ENCODE results near the gene ACAT2.
"Not testable (repeated sequence)": the region's sequence is repeated elsewhere in the genome, so short reads cannot be mapped to it uniquely, and the experiment has no call there.

ACAT2 gene

DNA sequence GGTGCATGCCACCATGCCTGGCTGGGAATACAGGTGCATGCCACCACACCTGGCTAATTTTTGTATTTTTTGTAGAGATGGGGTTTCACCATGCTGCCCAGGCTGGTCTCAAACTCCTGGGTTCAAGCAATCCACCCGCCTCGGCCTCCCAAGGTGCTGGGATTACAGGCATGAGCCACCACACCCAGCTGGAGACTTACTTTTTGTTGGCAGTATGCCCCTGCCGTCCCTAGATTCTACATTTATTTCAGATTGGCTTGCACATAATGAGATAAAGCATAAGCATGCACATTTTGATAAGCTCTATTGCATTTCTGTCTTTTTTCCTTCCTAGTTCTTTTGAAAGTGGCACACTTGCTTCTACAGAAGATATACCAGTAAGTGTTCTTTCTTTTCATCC lies 54.9 kb downstream of the ACAT2 start:
- DNase-seq, result not testable (repeated sequence)

DNA sequence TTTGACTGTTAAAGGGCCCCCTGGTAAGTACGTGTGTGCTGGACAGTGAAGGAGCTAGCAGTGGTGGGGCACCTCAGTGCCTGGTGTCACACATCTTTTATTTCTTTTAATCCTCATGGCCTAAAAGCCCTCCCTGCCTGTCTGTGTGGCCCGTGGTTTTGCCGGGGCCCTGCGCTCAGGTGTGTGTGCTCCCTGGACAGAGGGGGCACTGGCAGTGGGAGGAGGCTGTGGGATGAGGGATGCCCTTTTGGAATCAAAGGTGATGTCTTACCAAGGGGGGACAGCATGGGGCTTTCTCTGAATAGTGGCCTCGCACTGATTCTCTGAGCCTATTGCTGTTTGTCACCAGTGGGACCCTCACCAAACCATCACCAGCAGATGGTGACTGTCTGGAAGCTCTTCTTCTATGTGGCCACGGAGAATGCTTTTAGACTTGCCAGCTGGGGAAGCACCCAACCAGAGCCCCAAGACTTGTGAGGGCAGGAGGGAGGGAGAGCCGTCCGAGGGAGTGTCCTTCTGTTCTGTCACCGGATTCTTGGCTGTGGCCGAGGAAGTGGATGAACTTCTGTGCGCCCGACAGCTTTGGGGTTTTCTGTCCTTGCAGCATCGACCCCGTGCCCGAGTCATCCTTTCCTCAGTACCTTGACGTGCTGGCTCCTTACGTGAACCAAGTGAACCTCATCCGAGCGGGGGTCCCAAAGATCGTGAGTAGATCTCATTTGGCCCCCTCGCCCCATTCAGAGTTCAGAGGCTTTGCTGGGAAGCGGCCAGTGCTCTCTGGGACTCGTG lies 56.3 kb downstream of the ACAT2 start:
- DNase-seq, result no peak

DNA sequence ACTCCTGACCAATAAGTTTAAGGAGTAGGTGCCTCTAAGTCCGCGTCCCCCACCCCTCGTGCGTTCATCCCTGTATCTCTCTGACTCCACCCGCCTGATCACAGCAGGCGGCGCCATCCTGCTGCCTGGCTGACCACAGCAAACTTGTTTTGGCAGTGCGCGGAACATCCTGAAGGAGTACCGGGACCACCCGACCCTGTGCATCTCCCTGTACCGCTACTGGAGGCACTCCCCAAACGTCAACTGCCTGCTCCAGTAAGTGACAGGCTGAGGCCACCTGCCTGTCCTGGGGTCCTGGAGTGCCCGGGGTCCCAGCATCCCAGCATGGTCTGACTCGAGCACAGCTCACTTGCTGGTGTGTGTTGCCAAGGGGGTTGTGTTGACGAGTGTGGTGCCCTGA lies 57.3 kb downstream of the ACAT2 start:
- DNase-seq, result no peak

DNA sequence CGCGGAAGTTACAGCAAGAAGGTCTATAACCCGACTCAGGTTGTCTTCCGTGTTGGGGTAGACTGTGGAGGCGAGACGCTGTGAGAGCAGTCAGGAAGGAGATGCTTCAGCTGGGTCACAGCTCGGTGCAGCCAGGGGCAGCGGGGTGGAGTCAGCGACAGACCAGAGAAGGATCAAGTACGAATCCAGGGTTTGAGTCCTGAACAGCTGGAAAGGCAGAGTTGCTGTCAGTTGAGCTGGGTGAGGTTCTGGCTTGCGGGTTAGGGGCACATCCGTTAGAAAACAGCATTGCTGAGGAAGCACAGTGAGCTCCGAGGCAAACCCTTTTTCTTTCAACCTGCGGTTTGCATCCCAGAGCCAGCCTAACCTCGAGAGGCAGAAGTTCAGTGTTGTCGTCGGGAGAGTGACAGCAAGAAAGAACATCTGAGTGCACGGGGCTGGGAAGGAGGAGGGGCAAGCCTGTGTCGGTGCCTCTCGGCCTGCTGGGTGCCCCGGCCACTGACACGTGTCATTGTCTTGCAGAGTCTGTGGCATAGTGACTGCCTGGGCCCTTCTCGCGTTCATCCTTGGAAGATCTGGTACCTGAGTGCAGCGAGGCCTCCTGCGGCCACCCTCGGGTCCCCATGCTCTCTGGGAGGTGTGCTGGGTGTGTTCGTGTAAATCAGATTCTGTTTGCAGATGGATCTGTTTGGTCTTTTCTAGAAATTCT lies 58.2 kb downstream of the ACAT2 start:
- peak; percentile 70 for DNase-seq

DNA sequence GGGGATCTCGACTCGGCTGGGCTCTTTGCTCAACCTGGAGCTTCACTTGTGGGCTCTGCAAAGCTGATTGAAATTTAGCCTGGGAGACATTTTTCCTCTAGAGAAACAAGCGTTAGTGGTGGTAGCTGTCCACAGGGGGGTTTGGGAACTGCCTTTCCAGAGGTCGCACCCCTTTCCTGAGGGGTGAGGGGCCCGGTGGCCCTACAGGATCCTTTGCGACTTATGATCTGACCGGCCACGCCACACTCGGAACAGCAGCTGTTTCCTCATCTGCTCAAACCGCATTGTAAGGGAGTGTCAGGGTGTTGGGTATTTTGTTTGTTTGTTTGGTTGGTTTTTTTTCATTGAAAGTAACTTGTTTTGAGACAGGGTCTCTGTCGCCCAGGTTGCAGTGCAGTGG lies 59.3 kb downstream of the ACAT2 start:
- no peak for DNase-seq

DNA sequence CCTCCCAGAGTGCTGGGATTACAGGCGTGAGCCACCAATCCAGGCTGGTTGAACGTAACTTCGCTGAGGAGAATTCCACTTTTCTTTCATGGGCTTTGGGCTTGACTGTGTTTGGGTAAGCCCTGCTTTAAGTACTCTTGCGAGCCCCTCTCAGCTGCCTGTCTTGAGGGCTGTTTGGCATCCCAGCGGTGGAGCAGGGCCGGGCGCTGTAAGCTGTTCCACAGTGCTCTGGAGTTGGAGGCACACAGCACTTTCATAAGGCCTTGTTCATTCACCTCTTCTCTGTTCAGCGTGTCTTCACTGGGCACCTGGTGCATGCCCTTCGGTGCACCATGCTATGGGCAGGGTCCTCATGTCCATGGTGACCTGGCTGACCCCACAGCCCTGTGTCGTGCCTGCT lies 59.9 kb downstream of the ACAT2 start:
- no peak for DNase-seq

DNA sequence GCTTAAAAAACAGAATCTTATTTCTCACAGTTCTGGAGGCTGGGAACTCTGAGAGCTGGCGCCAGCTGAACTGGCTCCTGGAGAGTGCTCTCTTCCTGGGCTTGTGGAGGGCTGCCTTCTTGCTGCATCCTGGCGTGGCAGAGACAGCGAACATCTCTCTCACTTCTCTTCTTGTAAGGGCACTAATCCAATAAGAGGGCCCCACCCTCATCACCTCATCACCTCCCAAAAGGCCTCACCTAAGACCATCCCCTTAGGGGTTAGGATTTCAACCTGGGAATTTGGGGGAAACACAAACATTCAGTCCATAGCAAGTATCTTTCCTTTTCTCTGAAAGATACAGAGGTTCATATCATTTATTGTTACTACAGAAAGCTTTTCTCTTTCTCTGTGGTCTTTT lies 62.1 kb downstream of the ACAT2 start:
- DNase-seq, result no peak

DNA sequence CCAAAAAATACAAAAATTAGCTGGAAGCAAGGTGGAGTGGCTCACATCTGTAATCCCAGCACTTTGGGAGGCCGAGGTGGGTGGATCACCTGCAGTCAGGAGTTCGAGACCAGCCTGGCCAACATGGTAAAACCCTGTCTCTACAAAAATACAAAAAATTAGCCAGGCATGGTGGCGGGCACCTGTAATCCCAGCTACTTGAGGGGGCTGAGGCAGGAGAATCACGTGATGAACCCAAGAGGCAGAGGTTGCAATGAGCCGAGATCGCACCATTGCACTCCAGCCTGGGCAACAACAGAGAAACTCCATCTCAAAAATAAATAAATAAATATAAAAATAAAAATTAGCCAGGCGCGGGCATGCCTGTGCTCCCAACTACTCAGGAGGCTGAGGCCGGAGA lies 62.8 kb downstream of the ACAT2 start:
- DNase-seq, result not testable (repeated sequence)

DNA sequence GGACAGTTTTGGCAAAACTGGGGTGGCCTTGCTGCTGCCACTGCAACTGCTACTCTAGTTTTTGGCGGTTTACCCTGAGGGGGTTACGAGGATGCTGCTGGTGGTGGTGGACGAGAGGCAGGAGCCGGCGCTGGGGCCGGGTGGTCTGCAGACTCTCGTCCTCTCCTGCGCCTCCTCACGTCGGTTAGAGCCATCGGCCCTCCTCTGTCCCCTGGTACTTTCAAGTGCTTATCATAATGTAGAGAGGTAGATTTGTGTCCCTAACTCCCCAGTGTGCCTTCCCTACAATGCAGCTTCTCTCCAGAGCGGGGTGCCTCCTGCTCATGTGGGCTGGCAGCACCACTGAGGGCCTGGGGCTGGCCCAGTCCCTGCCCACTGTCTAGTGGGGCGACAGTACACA lies 64.2 kb downstream of the ACAT2 start:
- DNase-seq, result no peak

DNA sequence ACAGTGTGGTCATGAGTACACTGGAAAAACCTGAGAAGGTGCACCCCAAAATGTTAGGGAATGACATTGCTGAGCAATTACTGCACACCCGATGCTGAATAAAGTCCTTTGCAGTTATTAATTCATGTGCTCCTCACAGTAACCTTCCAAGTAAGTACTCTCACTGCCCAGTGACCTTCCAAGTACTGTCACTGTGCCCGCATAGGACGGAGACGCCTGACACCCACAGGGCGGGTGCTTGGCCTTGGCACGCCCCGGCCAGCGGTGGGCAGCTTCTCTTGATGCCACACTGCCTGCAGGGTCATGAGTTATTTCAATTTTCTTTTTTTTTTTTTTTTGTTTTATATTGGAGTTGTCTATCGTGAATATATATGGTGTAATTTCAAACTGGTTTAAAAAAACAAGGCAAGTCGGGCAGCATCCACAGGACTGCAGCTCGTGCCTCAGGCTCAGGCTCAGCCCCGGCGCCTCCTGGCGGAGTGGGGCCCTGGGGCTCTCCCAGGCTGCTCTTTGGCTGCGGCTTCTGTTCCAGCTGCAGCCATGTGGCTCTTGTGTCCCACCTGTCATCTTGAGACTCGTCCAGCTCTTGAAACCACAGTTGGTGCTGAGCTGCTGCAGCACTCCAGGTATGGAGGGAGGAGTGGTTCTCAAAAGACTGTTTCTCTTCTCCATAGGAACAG lies 65.3 kb downstream of the ACAT2 start:
- DNase-seq, result no peak

DNA sequence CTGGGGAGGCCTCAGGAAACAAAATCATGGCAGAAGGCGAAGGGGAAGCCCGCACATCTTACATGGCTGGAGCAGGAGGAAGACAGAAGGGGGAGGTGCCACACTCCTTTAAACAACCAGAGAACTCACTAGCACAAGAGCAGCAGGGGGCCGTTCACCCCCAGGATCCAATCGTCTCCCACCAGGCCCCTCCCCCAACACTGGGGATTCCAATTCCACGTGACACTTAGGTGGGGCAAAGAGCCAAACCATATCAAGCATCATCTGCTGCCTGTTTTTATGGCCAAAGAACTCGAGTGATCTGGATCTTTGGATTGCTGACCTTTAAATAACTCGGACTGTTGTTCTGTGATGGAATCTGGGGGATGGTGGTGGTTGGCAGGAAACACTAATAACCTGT lies 66.2 kb downstream of the ACAT2 start:
- DNase-seq, result no peak
